Gastrocnemius medialis (tissue), 4 donors: Measurements from ENCODE around the gene MEF2C.

ENCODE experiments used
- CTCF ChIP-seq, 5 experiments: fragments of 450-650 bp in 3 of 5; fragments of 200-600 bp in 2 of 5; sonication (generic) in 2 of 5; IDR thresholded peaks in 4 of 5; conservative IDR thresholded peaks in 1 of 5; 1 replicate in 4 of 5; 2 replicates in 1 of 5; pipeline ENCODE4 v1.5.1; 2016 to 2019; ENCODE audit warnings: antibody characterized with exemption in 5 of 5, mild to moderate bottlenecking in 3 of 5, moderate library complexity in 3 of 5
- POLR2A ChIP-seq, 2 donors: fragments of 450-650 bp; IDR thresholded peaks; one replicate each; pipeline ENCODE4 v1.6.1; 2017; ENCODE audit warnings: antibody characterized with exemption in 2 of 2, mild to moderate bottlenecking in 2 of 2, moderate library complexity in 2 of 2

- no peak for TF ChIP-seq POLR2A (IDR thresholded peaks at IDR 0.05)
- no peak for TF ChIP-seq CTCF (IDR thresholded peaks at IDR 0.05 in 4 of 5, conservative IDR thresholded peaks at IDR 0.05 in 1 of 5)
Measured at GRCh38 chr5:88829775-88830174, 53.2 kb downstream of the MEF2C start.
